ENCODE measurements around the gene COL9A1. TPM values are rescaled to one million over a fixed set of nuclear protein-coding genes. Genes with fewer than 3 reads are reported as not detected.
A peak's percentile ranks its signal among the peaks of the same experiment; 100 is the strongest.

Gene COL9A1
- total and polyA plus RNA-seq, 9 of the 15 experiments (the other 6 are each of a cell fraction or from before 2014, with no cell fraction given): 0.01 to 0.13 (median 0.06) TPM; not detected in 1

GRCh38 chr6:70336996-70337742, 34.3 kb upstream of the COL9A1 start (continued):
- TF ChIP-seq, protein P1, sequence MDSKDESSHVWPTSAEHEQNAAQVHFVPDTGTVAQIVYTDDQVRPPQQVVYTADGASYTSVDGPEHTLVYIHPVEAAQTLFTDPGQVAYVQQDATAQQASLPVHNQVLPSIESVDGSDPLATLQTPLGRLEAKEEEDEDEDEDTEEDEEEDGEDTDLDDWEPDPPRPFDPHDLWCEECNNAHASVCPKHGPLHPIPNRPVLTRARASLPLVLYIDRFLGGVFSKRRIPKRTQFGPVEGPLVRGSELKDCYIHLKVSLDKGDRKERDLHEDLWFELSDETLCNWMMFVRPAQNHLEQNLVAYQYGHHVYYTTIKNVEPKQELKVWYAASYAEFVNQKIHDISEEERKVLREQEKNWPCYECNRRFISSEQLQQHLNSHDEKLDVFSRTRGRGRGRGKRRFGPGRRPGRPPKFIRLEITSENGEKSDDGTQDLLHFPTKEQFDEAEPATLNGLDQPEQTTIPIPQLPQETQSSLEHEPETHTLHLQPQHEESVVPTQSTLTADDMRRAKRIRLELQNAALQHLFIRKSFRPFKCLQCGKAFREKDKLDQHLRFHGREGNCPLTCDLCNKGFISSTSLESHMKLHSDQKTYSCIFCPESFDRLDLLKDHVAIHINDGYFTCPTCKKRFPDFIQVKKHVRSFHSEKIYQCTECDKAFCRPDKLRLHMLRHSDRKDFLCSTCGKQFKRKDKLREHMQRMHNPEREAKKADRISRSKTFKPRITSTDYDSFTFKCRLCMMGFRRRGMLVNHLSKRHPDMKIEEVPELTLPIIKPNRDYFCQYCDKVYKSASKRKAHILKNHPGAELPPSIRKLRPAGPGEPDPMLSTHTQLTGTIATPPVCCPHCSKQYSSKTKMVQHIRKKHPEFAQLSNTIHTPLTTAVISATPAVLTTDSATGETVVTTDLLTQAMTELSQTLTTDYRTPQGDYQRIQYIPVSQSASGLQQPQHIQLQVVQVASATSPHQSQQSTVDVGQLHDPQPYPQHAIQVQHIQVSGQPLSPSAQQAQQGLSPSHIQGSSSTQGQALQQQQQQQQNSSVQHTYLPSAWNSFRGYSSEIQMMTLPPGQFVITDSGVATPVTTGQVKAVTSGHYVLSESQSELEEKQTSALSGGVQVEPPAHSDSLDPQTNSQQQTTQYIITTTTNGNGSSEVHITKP (IDR thresholded peaks at IDR 0.05; ENCODE audit: partially characterized antibody): no peak
- TF ChIP-seq BCL6 (CRISPR knock-in tag; IDR thresholded peaks at IDR 0.05) (peak; percentile 78; the same call in 1 of the 2 replicates), SMAD1 (IDR thresholded peaks at IDR 0.05; ENCODE audit: low read depth, low read length, partially characterized antibody) (peak; percentile 98), ZNF134 (CRISPR knock-in tag; conservative IDR thresholded peaks at IDR 0.05) (peak; percentile 48; the same call in 1 of the 2 replicates), EP300 (IDR thresholded peaks at IDR 0.05; ENCODE audit: low read length) (peak; percentile 100), BCOR (IDR thresholded peaks at IDR 0.05) (peak; percentile 96), KLF10 (CRISPR knock-in tag; IDR thresholded peaks at IDR 0.05) (no peak), MECOM (CRISPR knock-in tag; IDR thresholded peaks at IDR 0.05) (peak; percentile 70), MIER1 (IDR thresholded peaks at IDR 0.05; ENCODE audit: low read depth) (0 out of 2 replicates have a peak, but pooled peaks have one; percentile 24), JUND (IDR thresholded peaks at IDR 0.05; ENCODE audit: borderline replicate concordance, low read depth, low read length) (peak; percentile 99), JUND (tag; IDR thresholded peaks at IDR 0.05; ENCODE audit: borderline replicate concordance, low read depth, low read length) (peak; percentile 98; the same call in 2 of the 3 replicates), MAZ (CRISPR knock-in tag; conservative IDR thresholded peaks at IDR 0.05 in 1 of 2, IDR thresholded peaks at IDR 0.05 in 1 of 2) (peak; percentile 88 to 90), TAF1 (IDR thresholded peaks at IDR 0.05; ENCODE audit: control insufficient read depth, extremely low read depth, insufficient read depth, low read length, severe bottlenecking) (peak; percentile 69), FOXK2 (conservative IDR thresholded peaks at IDR 0.05 in 1 of 2, IDR thresholded peaks at IDR 0.05 in 1 of 2; ENCODE audit: low read depth in 2 of 2) (peak; percentile 72 to 79; a peak in 3 of 4 replicates), POU5F1 (IDR thresholded peaks at IDR 0.05; ENCODE audit: borderline replicate concordance, low read depth, low read length, partially characterized antibody) (no peak), ZNF644 (tag; IDR thresholded peaks at IDR 0.05; ENCODE audit: low read depth) (peak; percentile 98), NR2C1 (IDR thresholded peaks at IDR 0.05) (no peak), NR2C1 (tag; IDR thresholded peaks at IDR 0.05) (peak; percentile 69), FIP1L1 (IDR thresholded peaks at IDR 0.05; ENCODE audit: low read depth, low read length, poor library complexity, severe bottlenecking) (no peak)

All from K562 (cell line).